ENCODE results near the gene MAN1C1. TPM values are rescaled to one million over a fixed set of nuclear protein-coding genes. Genes with fewer than 3 reads are reported as not detected.

The MAN1C1 gene
- total and polyA plus RNA-seq, 2 donors (not counting 1 experiment from before 2014, with no cell fraction given), result 0.31 to 0.89 TPM

DNA sequence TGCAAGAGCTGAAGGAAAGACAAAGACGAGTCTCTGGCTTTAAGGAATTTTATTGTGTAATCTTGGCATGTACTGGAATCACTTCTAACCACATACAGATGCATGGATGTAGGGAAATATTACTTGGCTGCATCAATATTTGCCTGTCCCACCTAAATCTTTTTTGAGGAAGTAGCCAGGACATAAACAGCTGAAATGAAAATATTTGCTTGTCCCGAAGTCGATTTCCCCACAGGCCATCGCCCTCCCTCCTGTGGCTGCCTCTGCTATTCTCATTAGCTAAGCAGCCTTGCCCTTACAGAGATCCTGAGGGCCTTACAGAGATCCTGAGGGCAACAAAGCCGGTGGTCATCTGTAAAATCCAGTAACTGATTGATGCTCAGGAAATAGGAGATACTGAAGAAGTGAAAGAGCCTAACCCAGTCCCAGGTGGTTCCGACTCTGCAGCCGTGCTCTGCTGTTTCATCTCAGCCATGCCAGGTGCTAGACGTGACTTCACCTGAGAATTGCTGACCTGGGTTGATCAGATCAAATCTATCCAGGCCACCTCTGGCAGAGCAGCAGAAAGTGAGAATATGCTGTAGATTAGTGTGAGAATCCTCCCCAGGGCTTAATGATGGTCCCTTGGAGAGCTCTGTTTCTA is 25.5 kb downstream of the MAN1C1 start:
- Mint-ChIP-seq H3K4me3 (no peak overlapping the region), H3K27me3 (peaks cover 68% of the 10 kb centered on the region), H3K4me1 (peaks cover 14% of the 10 kb centered on the region), H3K27ac (no peak overlapping the region), H3K9me3 (ENCODE audit: insufficient read depth) (peaks cover 3% of the 10 kb centered on the region)
- H3K9me3 ChIP-seq (ENCODE audit: control extremely low read depth in 1 of 3, control insufficient read depth in 2 of 3, insufficient read depth in 1 of 3, low read length in 2 of 3), result peaks cover 0 to 10% (median 5%) of the 10 kb centered on the region in 3 donors
- no peak overlapping the region for H3K4me3 ChIP-seq (ENCODE audit: control extremely low read depth in 1 of 5, extremely low read depth in 1 of 5, insufficient read depth in 1 of 5, low read depth in 2 of 5, low read length in 4 of 5)
- intact Hi-C loops (cut with micrococcal nuclease), result no loop called here
- no peak overlapping the region for H3K27ac ChIP-seq (ENCODE audit: low read length in 2 of 2)
- H3K36me3 ChIP-seq (replicated peaks in 1 of 2; ENCODE audit: control extremely low read depth in 1 of 2, control insufficient read depth in 1 of 2, extremely low read depth in 1 of 2, insufficient read depth in 2 of 2, low read length in 1 of 2), result no peaks in the 10 kb centered on the region
- peak overlapping the region; percentile 13 for H3K4me2 ChIP-seq (replicated peaks; ENCODE audit: low read depth, low read length, poor library complexity, severe bottlenecking)
- H3K9ac ChIP-seq (ENCODE audit: low read length), result no peak overlapping the region
- DNase-seq (no peak), ATAC-seq (ENCODE audit: low read depth) (no peak)
- H3K79me2 ChIP-seq (ENCODE audit: control insufficient read depth, insufficient read depth, low read length), result no peaks in the 10 kb centered on the region
- POLR2A ChIA-PET, result no interaction called here
- no peak overlapping the region for H2AFZ ChIP-seq (ENCODE audit: insufficient read depth, low read depth, low read length, poor library complexity, severe bottlenecking)
- H4K20me1 ChIP-seq (ENCODE audit: control insufficient read depth, insufficient read depth, low read length, poor library complexity, severe bottlenecking), result no peaks in the 10 kb centered on the region
- H3K4me1 ChIP-seq (ENCODE audit: control insufficient read depth in 2 of 2, insufficient read depth in 2 of 2, low read length in 2 of 2), result peaks cover 8 to 9% of the 10 kb centered on the region in 2 donors
- 33% methylated on average over 7 of the region's 8 CpGs for WGBS (ENCODE audit: insufficient coverage)
- CTCF ChIA-PET, result no interaction called here
- TF ChIP-seq, protein P1, sequence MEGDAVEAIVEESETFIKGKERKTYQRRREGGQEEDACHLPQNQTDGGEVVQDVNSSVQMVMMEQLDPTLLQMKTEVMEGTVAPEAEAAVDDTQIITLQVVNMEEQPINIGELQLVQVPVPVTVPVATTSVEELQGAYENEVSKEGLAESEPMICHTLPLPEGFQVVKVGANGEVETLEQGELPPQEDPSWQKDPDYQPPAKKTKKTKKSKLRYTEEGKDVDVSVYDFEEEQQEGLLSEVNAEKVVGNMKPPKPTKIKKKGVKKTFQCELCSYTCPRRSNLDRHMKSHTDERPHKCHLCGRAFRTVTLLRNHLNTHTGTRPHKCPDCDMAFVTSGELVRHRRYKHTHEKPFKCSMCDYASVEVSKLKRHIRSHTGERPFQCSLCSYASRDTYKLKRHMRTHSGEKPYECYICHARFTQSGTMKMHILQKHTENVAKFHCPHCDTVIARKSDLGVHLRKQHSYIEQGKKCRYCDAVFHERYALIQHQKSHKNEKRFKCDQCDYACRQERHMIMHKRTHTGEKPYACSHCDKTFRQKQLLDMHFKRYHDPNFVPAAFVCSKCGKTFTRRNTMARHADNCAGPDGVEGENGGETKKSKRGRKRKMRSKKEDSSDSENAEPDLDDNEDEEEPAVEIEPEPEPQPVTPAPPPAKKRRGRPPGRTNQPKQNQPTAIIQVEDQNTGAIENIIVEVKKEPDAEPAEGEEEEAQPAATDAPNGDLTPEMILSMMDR (IDR thresholded peaks at IDR 0.05), result no peak
- TF ChIP-seq EZH2 (IDR thresholded peaks at IDR 0.05; ENCODE audit: borderline replicate concordance, insufficient read depth, low read depth, low read length, poor library complexity, severe bottlenecking), result no peak
- H3K27me3 ChIP-seq (replicated peaks in 1 of 4; ENCODE audit: control extremely low read depth in 1 of 4, control insufficient read depth in 3 of 4, insufficient read depth in 4 of 4, low read length in 3 of 4), result peaks cover 0 to 20% (median 15%) of the 10 kb centered on the region in 4 experiments

DNA sequence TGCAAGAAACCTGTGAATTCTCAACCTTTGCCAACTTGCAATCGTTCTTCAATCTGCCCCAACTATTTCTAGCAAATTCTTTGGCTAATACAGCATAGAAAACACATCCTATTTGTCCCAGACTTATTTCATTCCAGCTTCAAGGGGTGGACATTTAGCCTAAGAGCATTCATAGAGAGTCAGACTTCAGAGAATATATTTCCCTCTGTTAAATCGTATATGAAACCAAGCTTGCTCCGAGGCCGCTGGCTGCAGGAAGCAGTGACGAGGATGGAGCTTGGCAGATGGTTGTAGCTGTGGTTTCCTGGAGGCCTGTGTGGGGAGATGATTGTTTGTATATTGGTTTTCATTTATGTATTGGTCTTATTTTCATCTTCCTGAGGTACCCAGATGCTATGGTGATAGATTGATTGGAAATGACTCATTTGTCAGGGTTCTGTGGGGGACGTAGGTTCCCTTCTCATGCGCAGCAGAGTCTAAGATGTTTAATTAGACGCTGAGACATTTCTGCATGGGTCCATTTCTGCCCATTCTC is 26.1 kb downstream of the MAN1C1 start:
- H3K36me3 ChIP-seq (replicated peaks in 1 of 2; ENCODE audit: control extremely low read depth in 1 of 2, control insufficient read depth in 1 of 2, extremely low read depth in 1 of 2, insufficient read depth in 2 of 2, low read length in 1 of 2), result no peaks in the 10 kb centered on the region
- H3K9ac ChIP-seq (ENCODE audit: low read length), result no peak overlapping the region
- no peaks in the 10 kb centered on the region for H4K20me1 ChIP-seq (ENCODE audit: control insufficient read depth, insufficient read depth, low read length, poor library complexity, severe bottlenecking)
- ChIA-PET POLR2A (no interaction called here), CTCF (no interaction called here)
- intact Hi-C loops (cut with micrococcal nuclease), result no loop called here
- H3K9me3 ChIP-seq (ENCODE audit: control extremely low read depth in 1 of 3, control insufficient read depth in 2 of 3, insufficient read depth in 1 of 3, low read length in 2 of 3), result peaks cover 0 to 10% (median 5%) of the 10 kb centered on the region in 3 donors
- Mint-ChIP-seq H3K4me1 (peaks cover 14% of the 10 kb centered on the region), H3K4me3 (no peak overlapping the region), H3K9me3 (ENCODE audit: insufficient read depth) (no peaks in the 10 kb centered on the region), H3K27ac (no peak overlapping the region), H3K27me3 (peaks cover 70% of the 10 kb centered on the region)
- H3K79me2 ChIP-seq (ENCODE audit: control insufficient read depth, insufficient read depth, low read length), result no peaks in the 10 kb centered on the region
- no peak overlapping the region for H2AFZ ChIP-seq (ENCODE audit: insufficient read depth, low read depth, low read length, poor library complexity, severe bottlenecking)
- DNase-seq, result peak; percentile 44
- no peak overlapping the region for H3K27ac ChIP-seq (ENCODE audit: low read length in 2 of 2)
- peak; percentile 65 for ATAC-seq (ENCODE audit: low read depth)
- H3K4me3 ChIP-seq (ENCODE audit: control extremely low read depth in 1 of 5, extremely low read depth in 1 of 5, insufficient read depth in 1 of 5, low read depth in 2 of 5, low read length in 4 of 5), result no peak overlapping the region
- TF ChIP-seq, protein P1 (IDR thresholded peaks at IDR 0.05), result no peak
- TF ChIP-seq EZH2 (IDR thresholded peaks at IDR 0.05; ENCODE audit: borderline replicate concordance, insufficient read depth, low read depth, low read length, poor library complexity, severe bottlenecking), result no peak
- WGBS (ENCODE audit: insufficient coverage), result 3% methylated on average over 5 of the region's 8 CpGs
- H3K4me1 ChIP-seq (ENCODE audit: control insufficient read depth in 2 of 2, insufficient read depth in 2 of 2, low read length in 2 of 2), result peaks cover 8 to 9% of the 10 kb centered on the region in 2 donors
- peak overlapping the region; percentile 13 for H3K4me2 ChIP-seq (replicated peaks; ENCODE audit: low read depth, low read length, poor library complexity, severe bottlenecking)
- peaks cover 0 to 23% (median 15%) of the 10 kb centered on the region in 4 experiments for H3K27me3 ChIP-seq (replicated peaks in 1 of 4; ENCODE audit: control extremely low read depth in 1 of 4, control insufficient read depth in 3 of 4, insufficient read depth in 4 of 4, low read length in 3 of 4)
